IMR-90 (cell line): ENCODE results near the gene OR51G2. TPM values are rescaled to one million over a fixed set of nuclear protein-coding genes. Genes with fewer than 3 reads are reported as not detected.

Source experiments
- ATAC-seq: fragments of 200-7000 bp; cut with Tn5 transposase; 2 replicates; pipeline ENCODE4 v1.9.1; 2020; ENCODE audit warnings: low read depth, mild to moderate bottlenecking, moderate library complexity
- BruUV-seq: library from RNA; stranded (reverse); fragments of 400-500 nt; replicated peaks from 2 replicates; lab custom pipeline; 2021; lab: Mats Ljungman, UMichigan
- CTCF ChIA-PET: fragments of 300-600 bp; formaldehyde crosslinking; extraction: SDS; loops from one replicate; lab custom pipeline; 2021; ENCODE audit warnings: antibody characterized with exemption; lab: Yijun Ruan, JAX
- POLR2A ChIA-PET: fragments of 300-600 bp; sonication (Branson Sonifier 250); formaldehyde crosslinking; loops from one replicate; lab custom pipeline; 2022; ENCODE audit warnings: antibody characterized with exemption; ENCODE audit not compliant: unreplicated experiment; lab: Charles Lee
- DNase-seq: peaks from one replicate; pipeline ENCODE4 v3.0.0; 2013
- H2AFZ ChIP-seq: replicated peaks from 2 replicates; pipeline ENCODE3; 2013; ENCODE audit warnings: low read length, mild to moderate bottlenecking; ENCODE audit not compliant: poor library complexity
- H2AK5ac ChIP-seq: 2 replicates; pipeline ENCODE4 v1.6.1; 2013; ENCODE audit warnings: low read depth, low read length, inconsistent platforms
- H2AK9ac ChIP-seq: replicated peaks from 2 replicates; pipeline ENCODE3; 2013; ENCODE audit warnings: mild to moderate bottlenecking, low read depth, low read length, moderate library complexity; ENCODE audit not compliant: poor library complexity
- H2BK120ac ChIP-seq: 2 replicates; pipeline ENCODE4 v1.6.1; 2013; ENCODE audit warnings: low read depth, low read length, inconsistent platforms
- H2BK15ac ChIP-seq: 3 replicates; pipeline ENCODE4 v1.6.1; 2013; ENCODE audit warnings: low read depth, low read length, inconsistent platforms
- H2BK20ac ChIP-seq: 2 replicates; pipeline ENCODE4 v1.6.1; 2013; ENCODE audit warnings: low read depth, mild to moderate bottlenecking, inconsistent platforms, low read length, moderate library complexity
- H2BK5ac ChIP-seq: 2 replicates; pipeline ENCODE4 v1.6.1; 2013; ENCODE audit warnings: mild to moderate bottlenecking, low read depth, low read length, inconsistent platforms; ENCODE audit not compliant: poor library complexity, severe bottlenecking
- H3K14ac ChIP-seq: replicated peaks from 2 replicates; pipeline ENCODE4 v1.6.1; 2013; ENCODE audit warnings: low read depth, low read length, inconsistent platforms
- H3K18ac ChIP-seq: 2 replicates; pipeline ENCODE4 v1.6.1; 2013; ENCODE audit warnings: low read depth, low read length, control low read depth
- H3K23ac ChIP-seq: 2 replicates; pipeline ENCODE4 v1.6.1; 2013; ENCODE audit warnings: low read depth, low read length, inconsistent platforms
- H3K27ac ChIP-seq: 2 replicates; pipeline ENCODE4 v1.5.1; 2013; ENCODE audit warnings: mild to moderate bottlenecking, control low read depth, low read length; ENCODE audit not compliant: insufficient read depth
- H3K27me3 ChIP-seq: 2 replicates; pipeline ENCODE4 v1.6.1; 2013; ENCODE audit warnings: low read length; ENCODE audit not compliant: control insufficient read depth, insufficient read depth
- H3K36me3 ChIP-seq: 2 replicates; pipeline ENCODE4 v1.6.1; 2013; ENCODE audit warnings: low read length, mixed read lengths; ENCODE audit not compliant: control insufficient read depth, insufficient read depth
- H3K4ac ChIP-seq: 2 replicates; pipeline ENCODE4 v1.6.1; 2013; ENCODE audit warnings: low read depth, low read length, inconsistent platforms
- H3K4me1 ChIP-seq: 2 replicates; pipeline ENCODE4 v1.6.1; 2013; ENCODE audit warnings: low read length, mixed read lengths; ENCODE audit not compliant: control insufficient read depth, insufficient read depth
- H3K4me2 ChIP-seq: 2 replicates; pipeline ENCODE4 v1.6.1; 2013; ENCODE audit warnings: low read depth, mild to moderate bottlenecking, control low read depth, low read length, moderate library complexity
- H3K4me3 ChIP-seq: 2 replicates; pipeline ENCODE4 v1.5.1; 2013; ENCODE audit warnings: low read depth, mild to moderate bottlenecking, control low read depth, low read length, moderate library complexity; ENCODE audit not compliant: insufficient read depth
- H3K56ac ChIP-seq: 2 replicates; pipeline ENCODE4 v1.6.1; 2013; ENCODE audit warnings: low read length, inconsistent platforms; ENCODE audit not compliant: insufficient read depth; ENCODE audit errors: extremely low read depth
- H3K79me1 ChIP-seq, 2 experiments: 2 replicates each; pipeline ENCODE4 v1.6.1; 2013; ENCODE audit warnings: low read length in 2 of 2, inconsistent platforms in 1 of 2, low read depth in 1 of 2
- H3K9ac ChIP-seq: 2 replicates; pipeline ENCODE4 v1.6.1; 2013; ENCODE audit warnings: low read depth, low read length, control low read depth
- H3K9me1 ChIP-seq: 2 replicates; pipeline ENCODE4 v1.6.1; 2013; ENCODE audit warnings: low read length, inconsistent platforms; ENCODE audit not compliant: insufficient read depth
- H3K9me3 ChIP-seq: 2 replicates; pipeline ENCODE4 v1.6.1; 2013; ENCODE audit warnings: low read length; ENCODE audit not compliant: control insufficient read depth, insufficient read depth
- H4K20me1 ChIP-seq: 2 replicates; pipeline ENCODE4 v1.6.1; 2013; ENCODE audit warnings: low read length, inconsistent platforms; ENCODE audit not compliant: insufficient read depth
- H4K5ac ChIP-seq: 2 replicates; pipeline ENCODE4 v1.6.1; 2013; ENCODE audit warnings: mild to moderate bottlenecking, low read depth, low read length, control low read depth
- H4K8ac ChIP-seq, 2 experiments: 2 replicates each; pipeline ENCODE4 v1.6.1; 2013; ENCODE audit warnings: low read depth in 2 of 2, low read length in 2 of 2, control low read depth in 1 of 2, inconsistent platforms in 1 of 2
- H4K91ac ChIP-seq: 2 replicates; pipeline ENCODE4 v1.6.1; 2013; ENCODE audit warnings: low read depth, low read length, inconsistent platforms; ENCODE audit not compliant: insufficient read depth
- BHLHE40 ChIP-seq: fragments of 150-350 bp; IDR thresholded peaks from 2 replicates; pipeline ENCODE4 v1.6.1; 2016; ENCODE audit warnings: mild to moderate bottlenecking, low read depth, low read length
- CEBPB ChIP-seq: IDR thresholded peaks from 2 replicates; pipeline ENCODE4 v1.6.1; 2012; ENCODE audit warnings: low read depth, low read length, improper control_type of control experiment
- MAZ ChIP-seq: IDR thresholded peaks from 2 replicates; pipeline ENCODE4 v1.6.1; 2012; ENCODE audit warnings: low read depth, mild to moderate bottlenecking, low read length, improper control_type of control experiment, moderate library complexity, borderline replicate concordance
- MXI1 ChIP-seq: IDR thresholded peaks from 2 replicates; pipeline ENCODE4 v1.6.1; 2012; ENCODE audit warnings: low read depth, mild to moderate bottlenecking, low read length, moderate library complexity, borderline replicate concordance
- NFE2L2 ChIP-seq: fragments of 150-350 bp; IDR thresholded peaks from 2 replicates; pipeline ENCODE4 v1.6.1; 2016; ENCODE audit warnings: low read depth, mild to moderate bottlenecking, low read length
- POLR2A ChIP-seq: IDR thresholded peaks from 2 replicates; pipeline ENCODE4 v1.6.1; 2012; ENCODE audit warnings: mild to moderate bottlenecking, low read depth, low read length
- RAD21 ChIP-seq: IDR thresholded peaks from 2 replicates; pipeline ENCODE4 v1.6.1; 2012; ENCODE audit warnings: low read length, improper control_type of control experiment
- RCOR1 ChIP-seq: IDR thresholded peaks from 2 replicates; pipeline ENCODE4 v1.6.1; 2012; ENCODE audit warnings: mild to moderate bottlenecking, low read length, improper control_type of control experiment; ENCODE audit not compliant: insufficient replicate concordance
- RFX5 ChIP-seq: IDR thresholded peaks from 2 replicates; pipeline ENCODE4 v1.8.0; 2012; ENCODE audit warnings: low read depth, mild to moderate bottlenecking, low read length, moderate library complexity
- SMC3 ChIP-seq: fragments of 150-350 bp; IDR thresholded peaks from 2 replicates; pipeline ENCODE4 v1.6.1; 2016; ENCODE audit warnings: low read depth, mild to moderate bottlenecking, antibody characterized with exemption, low read length, moderate library complexity
- WGBS, 2 experiments: methylation state at CpG; one replicate each; pipeline versions ENCODE4 v1.1.5 to v1.1.7; 2013; ENCODE audit warnings: missing lambda C conversion rate in 2 of 2; ENCODE audit not compliant: insufficient read length in 1 of 2; ENCODE audit errors: extremely low coverage in 2 of 2; 5-methylcytosine and 5-hydroxymethylcytosine counted together
- dilution Hi-C: fragments of 300-500 bp; cut with HindIII; formaldehyde crosslinking; loops from one replicate; pipeline ENCODE4 v1.14.3; 2018; ENCODE audit warnings: low sequenced_read_pairs; ENCODE audit not compliant: unreplicated experiment
- in situ Hi-C: fragments of 300-500 bp; cut with MboI; formaldehyde crosslinking; loops from 3 replicates; pipeline ENCODE4 v1.14.3; 2019; ENCODE audit warnings: low sequenced_read_pairs, inconsistent platforms, mixed read lengths
- intact Hi-C: fragments of 100-400 bp; cut with micrococcal nuclease; formaldehyde crosslinking; loops from 2 replicates; pipeline ENCODE4 v1.10.0; 2022
- polyA plus RNA-seq, 3 experiments: library from polyadenylated mRNA; depleted of rRNA; stranded (reverse); fragments of >200 nt; gene quantifications; 2 replicates each; pipeline ENCODE4 v1.2.3, GENCODE V29; 2012; ENCODE audit warnings: low replicate concordance in 1 of 3
- total RNA-seq: library from RNA; depleted of rRNA; stranded (reverse); fragments of >200 nt; gene quantifications from 2 replicates; pipeline ENCODE4 v1.2.3, GENCODE V29; 2012
- TF ChIP-seq, protein P1 (sequence below): fragments of 150-350 bp; IDR thresholded peaks from 2 replicates; pipeline ENCODE4 v1.6.1; 2017; ENCODE audit warnings: mild to moderate bottlenecking, antibody characterized with exemption, low read length, low read depth

Gene OR51G2
- total and polyA plus RNA-seq, 2 of the 4 experiments (the other 2 are of a cell fraction), result not detected

DNA sequence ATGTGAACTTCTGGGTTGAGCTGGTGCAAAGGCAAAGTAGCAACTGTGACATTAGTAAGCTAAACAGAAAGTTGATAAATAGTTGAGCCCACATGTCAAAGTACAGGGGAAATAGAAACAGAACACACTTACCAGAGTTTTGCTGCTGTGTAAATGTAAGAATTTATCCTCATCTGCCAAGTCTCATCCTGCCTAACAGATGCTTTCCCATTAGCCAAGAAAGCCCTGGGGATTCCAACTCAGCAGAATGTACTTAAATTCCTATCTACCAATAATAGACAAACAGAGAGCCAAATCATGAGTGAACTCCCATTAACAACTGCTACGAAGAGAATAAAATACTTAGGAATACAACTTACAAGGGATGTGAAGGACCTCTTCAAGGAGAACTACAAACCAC, 43.7 kb upstream of the OR51G2 start:
- H2AK9ac ChIP-seq, result no peak overlapping the region
- no peak overlapping the region for H2BK20ac ChIP-seq
- no peak overlapping the region for H3K9ac ChIP-seq
- no peak overlapping the region for H3K14ac ChIP-seq
- H3K79me1 ChIP-seq, result no peaks in the 10 kb centered on the region
- H3K18ac ChIP-seq, result no peak overlapping the region
- H2BK5ac ChIP-seq, result no peak overlapping the region
- ChIA-PET CTCF (no interaction called here), POLR2A (no interaction called here)
- H4K5ac ChIP-seq, result no peak overlapping the region
- TF ChIP-seq RCOR1 (no peak), MAZ (no peak), MXI1 (no peak), SMC3 (no peak), POLR2A (no peak), NFE2L2 (no peak), BHLHE40 (no peak), RFX5 (no peak), CEBPB (no peak), RAD21 (no peak)
- TF ChIP-seq, protein P1, sequence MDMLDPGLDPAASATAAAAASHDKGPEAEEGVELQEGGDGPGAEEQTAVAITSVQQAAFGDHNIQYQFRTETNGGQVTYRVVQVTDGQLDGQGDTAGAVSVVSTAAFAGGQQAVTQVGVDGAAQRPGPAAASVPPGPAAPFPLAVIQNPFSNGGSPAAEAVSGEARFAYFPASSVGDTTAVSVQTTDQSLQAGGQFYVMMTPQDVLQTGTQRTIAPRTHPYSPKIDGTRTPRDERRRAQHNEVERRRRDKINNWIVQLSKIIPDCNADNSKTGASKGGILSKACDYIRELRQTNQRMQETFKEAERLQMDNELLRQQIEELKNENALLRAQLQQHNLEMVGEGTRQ, result no peak
- no peaks in the 10 kb centered on the region for H3K4me1 ChIP-seq
- no peak overlapping the region for H2AK5ac ChIP-seq
- intact Hi-C loops, result no loop called here
- H3K4ac ChIP-seq, result no peak overlapping the region
- in situ Hi-C loops, result no loop called here
- H3K4me2 ChIP-seq, result no peak overlapping the region
- DNase-seq, result no peak
- no peak overlapping the region for H2BK120ac ChIP-seq
- no peak overlapping the region for H2AFZ ChIP-seq
- no peak overlapping the region for H3K56ac ChIP-seq
- no peak overlapping the region for H3K23ac ChIP-seq
- no CpG with 5 or more reads among the region's 1 CpG for WGBS, 2 experiments
- BruUV-seq, result no TSS peak
- no peaks in the 10 kb centered on the region for H4K20me1 ChIP-seq
- H3K36me3 ChIP-seq, result no peaks in the 10 kb centered on the region
- H3K9me3 ChIP-seq, result no peaks in the 10 kb centered on the region
- no peaks in the 10 kb centered on the region for H3K9me1 ChIP-seq
- dilution Hi-C loops, result no loop called here
- no peak for ATAC-seq
- H4K8ac ChIP-seq, result no peak overlapping the region
- H2BK15ac ChIP-seq, result no peak overlapping the region
- no peak overlapping the region for H3K4me3 ChIP-seq
- H3K27ac ChIP-seq, result no peak overlapping the region
- H3K27me3 ChIP-seq, result no peaks in the 10 kb centered on the region; the same call in 1 of the 2 replicates
- no peak overlapping the region for H4K91ac ChIP-seq
